Measurements from ENCODE around the gene RAB11FIP2. TPM values are rescaled to one million over a fixed set of nuclear protein-coding genes. Genes with fewer than 3 reads are reported as not detected.

RAB11FIP2 gene
- total RNA-seq, 4 donors from 2014 or later, result 29.6 to 57.2 (median 44.1) TPM

DNA sequence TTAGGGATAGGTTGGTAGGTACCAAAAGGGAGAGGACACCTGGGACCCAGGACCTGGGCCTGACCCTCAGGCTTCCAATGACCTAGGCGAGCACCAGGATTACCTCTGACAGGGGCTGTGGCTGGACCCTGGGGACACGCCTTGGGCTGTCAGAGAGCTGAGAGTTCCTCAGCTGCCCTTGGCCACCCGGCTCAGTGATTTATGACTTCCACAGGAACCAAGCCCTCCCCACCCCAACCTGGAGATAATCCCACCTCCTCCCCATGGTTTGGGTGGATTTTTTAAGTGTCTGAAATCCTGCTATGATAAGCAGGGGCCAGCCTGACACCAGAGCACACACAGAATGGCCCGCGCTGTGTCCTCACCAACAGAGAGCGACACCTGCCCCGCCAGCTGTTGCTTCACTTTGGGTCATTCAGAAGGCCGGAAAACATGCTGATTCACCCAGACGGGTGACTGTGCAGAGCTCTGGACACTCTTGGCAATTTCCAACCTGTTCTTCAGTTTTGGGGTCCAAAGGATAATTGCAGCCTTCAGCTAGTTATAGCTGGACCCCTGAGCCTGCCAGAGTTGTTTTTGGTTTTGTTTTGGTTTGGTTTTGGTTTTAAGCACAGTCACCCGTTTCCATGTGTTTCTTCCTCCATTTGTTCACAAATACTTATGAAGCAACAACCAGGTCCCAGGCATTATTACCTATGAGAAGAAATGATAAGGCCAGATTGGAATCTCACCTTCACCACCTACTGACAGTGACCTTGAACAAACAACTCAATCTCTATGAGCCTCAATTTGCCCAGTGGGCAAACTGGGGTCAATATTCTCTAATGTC lies 78.2 kb downstream of the RAB11FIP2 start:
- TF ChIP-seq, protein P1, sequence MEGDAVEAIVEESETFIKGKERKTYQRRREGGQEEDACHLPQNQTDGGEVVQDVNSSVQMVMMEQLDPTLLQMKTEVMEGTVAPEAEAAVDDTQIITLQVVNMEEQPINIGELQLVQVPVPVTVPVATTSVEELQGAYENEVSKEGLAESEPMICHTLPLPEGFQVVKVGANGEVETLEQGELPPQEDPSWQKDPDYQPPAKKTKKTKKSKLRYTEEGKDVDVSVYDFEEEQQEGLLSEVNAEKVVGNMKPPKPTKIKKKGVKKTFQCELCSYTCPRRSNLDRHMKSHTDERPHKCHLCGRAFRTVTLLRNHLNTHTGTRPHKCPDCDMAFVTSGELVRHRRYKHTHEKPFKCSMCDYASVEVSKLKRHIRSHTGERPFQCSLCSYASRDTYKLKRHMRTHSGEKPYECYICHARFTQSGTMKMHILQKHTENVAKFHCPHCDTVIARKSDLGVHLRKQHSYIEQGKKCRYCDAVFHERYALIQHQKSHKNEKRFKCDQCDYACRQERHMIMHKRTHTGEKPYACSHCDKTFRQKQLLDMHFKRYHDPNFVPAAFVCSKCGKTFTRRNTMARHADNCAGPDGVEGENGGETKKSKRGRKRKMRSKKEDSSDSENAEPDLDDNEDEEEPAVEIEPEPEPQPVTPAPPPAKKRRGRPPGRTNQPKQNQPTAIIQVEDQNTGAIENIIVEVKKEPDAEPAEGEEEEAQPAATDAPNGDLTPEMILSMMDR (IDR thresholded peaks at IDR 0.05; ENCODE audit: low read depth), result no peak

DNA sequence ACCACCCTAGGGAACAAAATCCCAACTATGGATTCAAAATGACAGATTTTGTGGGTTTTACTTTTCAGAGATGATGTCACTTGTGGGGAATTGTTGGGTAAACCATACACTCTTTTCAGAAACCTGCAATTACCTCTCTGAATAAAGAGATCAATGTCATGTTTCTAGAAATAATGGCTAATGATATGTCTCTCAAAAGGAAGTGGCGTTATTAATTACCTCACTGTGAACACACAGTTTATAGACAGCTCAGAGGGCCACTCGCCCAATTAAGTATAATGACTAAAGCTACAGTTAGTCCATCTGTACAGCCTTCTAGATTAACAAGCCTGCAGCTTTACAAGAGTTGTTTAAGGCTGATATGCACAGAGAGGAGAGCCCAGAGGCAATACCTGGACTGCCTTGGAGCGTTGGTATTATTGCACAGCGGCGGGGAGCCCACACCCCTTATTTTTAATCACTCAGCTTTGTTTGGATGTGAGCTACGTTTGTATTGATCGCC lies 79.5 kb downstream of the RAB11FIP2 start:
- TF ChIP-seq, protein P1 (IDR thresholded peaks at IDR 0.05; ENCODE audit: low read depth), result no peak

DNA sequence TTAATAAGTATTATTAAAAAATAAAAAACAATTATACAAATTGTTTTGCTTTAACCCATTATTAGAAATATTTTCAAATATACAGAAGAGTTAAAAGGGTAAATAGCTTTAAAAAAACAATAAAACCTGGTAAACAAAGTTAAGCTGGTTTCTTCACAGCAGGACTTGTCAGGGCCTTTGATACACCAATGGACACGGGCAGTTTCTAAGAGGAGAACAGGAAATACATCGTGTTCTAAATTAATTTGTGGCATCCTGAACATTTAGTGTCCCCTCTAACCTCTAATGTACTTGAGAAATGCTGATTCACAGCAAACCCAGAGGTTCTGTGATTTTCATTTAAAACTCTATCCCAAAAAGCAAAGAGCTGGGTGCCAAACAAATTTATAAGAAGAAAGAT lies 80.8 kb downstream of the RAB11FIP2 start:
- TF ChIP-seq, protein P1 (IDR thresholded peaks at IDR 0.05; ENCODE audit: low read depth), result no peak

DNA sequence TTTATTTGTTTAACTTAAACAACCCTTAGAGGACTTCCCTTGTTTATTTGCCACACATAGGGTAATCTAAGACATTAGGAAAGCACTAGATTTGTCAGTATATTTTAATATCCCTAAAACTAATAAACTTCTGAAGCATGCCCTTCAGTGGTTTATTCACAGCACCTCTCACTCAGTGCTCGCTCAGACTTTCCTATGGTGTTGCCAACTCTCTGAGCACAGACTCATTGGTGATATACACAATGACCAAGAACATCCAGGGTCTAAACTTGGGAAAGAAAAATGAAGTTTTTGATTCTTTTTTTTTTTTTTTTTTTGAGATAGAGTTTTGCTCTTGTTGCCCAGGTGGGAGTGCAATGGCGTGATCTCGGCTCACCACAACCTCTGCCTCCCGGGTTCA lies 82.2 kb downstream of the RAB11FIP2 start:
- TF ChIP-seq, protein P1 (IDR thresholded peaks at IDR 0.05; ENCODE audit: low read depth), result no peak

DNA sequence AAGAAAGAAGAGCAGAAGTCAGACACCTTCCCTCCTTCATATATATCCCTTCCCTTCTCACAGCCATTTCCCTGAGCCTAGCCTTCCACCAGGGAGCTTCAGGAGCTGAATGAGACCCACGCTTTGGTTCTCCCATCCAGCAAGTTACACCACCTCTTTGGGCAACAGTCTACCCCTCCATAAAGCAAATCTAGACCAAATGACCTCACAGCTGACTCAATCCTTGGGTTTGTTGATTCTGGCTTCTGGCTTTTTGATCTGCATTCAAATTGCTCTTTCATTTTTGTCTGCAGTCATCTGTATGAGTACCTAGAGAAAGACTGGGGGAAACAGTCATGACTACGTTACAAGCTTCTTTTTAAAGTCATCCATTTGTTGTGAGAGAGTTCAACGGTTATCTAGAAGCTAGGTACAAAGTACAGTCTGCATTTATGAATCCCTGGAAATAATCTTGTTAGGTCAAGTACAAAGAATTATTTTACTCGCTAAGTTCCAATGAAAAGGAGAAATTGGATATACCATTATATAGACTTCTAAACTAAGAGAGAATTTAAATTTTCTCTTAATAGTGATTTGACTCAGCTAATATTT lies 86.3 kb downstream of the RAB11FIP2 start:
- TF ChIP-seq, protein P1 (IDR thresholded peaks at IDR 0.05; ENCODE audit: low read depth), result no peak

DNA sequence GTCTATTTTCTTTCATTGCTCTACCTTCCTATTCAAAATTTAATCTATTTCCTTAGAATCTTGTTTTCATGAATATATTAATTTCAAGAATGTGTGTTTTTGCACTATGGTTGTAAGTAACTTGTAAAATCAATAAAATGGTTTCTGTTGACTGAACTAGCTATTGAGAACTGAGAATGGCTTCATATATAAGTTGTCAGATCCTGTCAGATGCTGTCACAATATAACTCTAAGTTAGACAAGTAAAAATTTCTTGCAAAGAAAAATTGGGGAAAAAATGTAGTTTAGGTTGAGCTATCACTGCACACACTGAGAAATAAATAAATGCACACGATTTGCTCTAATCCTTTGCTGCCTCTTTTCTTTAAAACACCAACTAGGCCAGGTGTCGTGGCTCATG lies 89.8 kb downstream of the RAB11FIP2 start:
- TF ChIP-seq, protein P1 (IDR thresholded peaks at IDR 0.05; ENCODE audit: low read depth), result no peak

DNA sequence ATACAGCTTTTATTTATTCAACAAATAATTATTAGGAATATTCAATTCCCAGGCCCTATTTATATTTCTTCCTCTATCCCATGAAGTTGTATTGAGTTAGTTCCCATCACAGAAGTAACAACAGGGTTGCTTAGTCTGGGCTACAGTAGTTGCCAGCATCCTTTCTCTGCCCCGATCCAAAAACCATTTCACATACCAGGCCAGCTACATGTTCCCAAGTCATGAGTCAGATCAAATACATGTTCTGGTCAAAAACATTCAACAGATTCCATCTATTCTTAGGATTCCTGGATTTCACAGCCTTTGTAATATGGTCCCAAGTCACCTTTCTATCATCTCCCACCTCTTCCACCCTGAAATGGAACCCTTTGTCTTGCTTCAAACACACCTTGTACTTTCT lies 91.6 kb downstream of the RAB11FIP2 start:
- TF ChIP-seq, protein P1 (IDR thresholded peaks at IDR 0.05; ENCODE audit: low read depth), result no peak
